ENCODE measurements around the gene DDX1. TPM values are rescaled to one million over a fixed set of nuclear protein-coding genes. Genes with fewer than 3 reads are reported as not detected.

DDX1 gene
- total RNA-seq, 2 experiments from 2014 or later: 42.7 to 91.8 TPM

DNA sequence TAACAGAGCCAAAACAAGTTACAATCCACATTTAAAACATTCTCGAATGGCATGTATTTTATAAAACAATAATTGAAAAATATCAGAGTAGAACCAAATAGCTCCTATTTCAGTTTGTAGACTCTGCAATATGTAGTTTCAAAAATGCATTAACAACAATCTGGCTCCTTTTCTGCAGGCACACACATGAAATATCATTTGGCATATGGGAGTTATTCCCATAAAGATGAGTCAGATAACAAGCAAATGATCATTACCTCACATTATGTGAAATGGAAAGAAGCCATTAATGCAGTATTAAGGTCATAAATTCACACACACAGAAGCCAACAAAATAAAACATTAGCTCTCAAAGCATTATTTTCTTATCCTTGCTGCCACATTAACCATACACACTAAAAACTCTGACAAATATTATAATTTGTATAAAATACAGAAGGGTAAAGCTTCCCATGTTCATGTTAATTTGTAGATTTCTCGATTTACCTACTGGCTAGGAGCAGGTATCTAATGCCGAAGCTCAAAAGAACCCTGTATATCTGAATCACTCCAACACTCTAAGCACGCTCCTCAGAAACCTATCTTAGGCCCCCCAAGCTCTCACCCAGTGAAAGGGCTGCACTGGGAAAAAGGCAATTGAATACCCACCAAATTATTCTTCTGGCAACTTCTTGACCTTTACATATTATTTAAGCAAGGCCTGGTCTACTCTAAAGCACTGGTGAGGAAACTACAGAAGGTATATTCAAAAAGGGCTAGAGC, 44.4 kb upstream of the DDX1 start:
- no TSS peak for BruUV-seq (replicated peaks)
- no peak overlapping the region for H3K4me3 ChIP-seq (ENCODE audit: low read depth, low read length, poor library complexity, severe bottlenecking)
- no peak for DNase-seq (ENCODE audit: low spot score)
- H3K9me2 ChIP-seq (ENCODE audit: insufficient read depth, low read length): no peaks in the 10 kb centered on the region
- ChIA-PET CTCF (ENCODE audit: unreplicated experiment) (no interaction called here), POLR2A (interaction anchor here (0.5 kb wide), 1 partner anchor 26 kb away, joined by 3 read pairs; no protein-coding TSS in a partner anchor)
- no peaks in the 10 kb centered on the region for H3K9me3 ChIP-seq (ENCODE audit: low read length)
- intact Hi-C loops (cut with micrococcal nuclease; ENCODE audit: unreplicated experiment): no loop called here
- H3K79me2 ChIP-seq (ENCODE audit: insufficient read depth, low read depth, low read length): no peaks in the 10 kb centered on the region
- no peak for TF ChIP-seq EZH2phosphoT487 (IDR thresholded peaks at IDR 0.05; ENCODE audit: borderline replicate concordance, low read depth, low read length)
- TF ChIP-seq, protein P1, sequence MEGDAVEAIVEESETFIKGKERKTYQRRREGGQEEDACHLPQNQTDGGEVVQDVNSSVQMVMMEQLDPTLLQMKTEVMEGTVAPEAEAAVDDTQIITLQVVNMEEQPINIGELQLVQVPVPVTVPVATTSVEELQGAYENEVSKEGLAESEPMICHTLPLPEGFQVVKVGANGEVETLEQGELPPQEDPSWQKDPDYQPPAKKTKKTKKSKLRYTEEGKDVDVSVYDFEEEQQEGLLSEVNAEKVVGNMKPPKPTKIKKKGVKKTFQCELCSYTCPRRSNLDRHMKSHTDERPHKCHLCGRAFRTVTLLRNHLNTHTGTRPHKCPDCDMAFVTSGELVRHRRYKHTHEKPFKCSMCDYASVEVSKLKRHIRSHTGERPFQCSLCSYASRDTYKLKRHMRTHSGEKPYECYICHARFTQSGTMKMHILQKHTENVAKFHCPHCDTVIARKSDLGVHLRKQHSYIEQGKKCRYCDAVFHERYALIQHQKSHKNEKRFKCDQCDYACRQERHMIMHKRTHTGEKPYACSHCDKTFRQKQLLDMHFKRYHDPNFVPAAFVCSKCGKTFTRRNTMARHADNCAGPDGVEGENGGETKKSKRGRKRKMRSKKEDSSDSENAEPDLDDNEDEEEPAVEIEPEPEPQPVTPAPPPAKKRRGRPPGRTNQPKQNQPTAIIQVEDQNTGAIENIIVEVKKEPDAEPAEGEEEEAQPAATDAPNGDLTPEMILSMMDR (conservative IDR thresholded peaks at IDR 0.05; ENCODE audit: low read length): no peak
- H3K4me2 ChIP-seq (ENCODE audit: low read length): no peak overlapping the region
- H3K4me1 ChIP-seq (ENCODE audit: insufficient read depth, low read length, poor library complexity, severe bottlenecking): no peaks in the 10 kb centered on the region
- H2AFZ ChIP-seq (ENCODE audit: low read length): no peak overlapping the region
- H4K20me1 ChIP-seq (ENCODE audit: insufficient read depth, low read length): no peaks in the 10 kb centered on the region
- peaks cover 11% of the 10 kb centered on the region; the same call in 1 of the 2 replicates for H3K36me3 ChIP-seq (ENCODE audit: insufficient read depth, low read length)
- no peak overlapping the region for H3K27ac ChIP-seq (ENCODE audit: low read depth, low read length, poor library complexity, severe bottlenecking)

DNA sequence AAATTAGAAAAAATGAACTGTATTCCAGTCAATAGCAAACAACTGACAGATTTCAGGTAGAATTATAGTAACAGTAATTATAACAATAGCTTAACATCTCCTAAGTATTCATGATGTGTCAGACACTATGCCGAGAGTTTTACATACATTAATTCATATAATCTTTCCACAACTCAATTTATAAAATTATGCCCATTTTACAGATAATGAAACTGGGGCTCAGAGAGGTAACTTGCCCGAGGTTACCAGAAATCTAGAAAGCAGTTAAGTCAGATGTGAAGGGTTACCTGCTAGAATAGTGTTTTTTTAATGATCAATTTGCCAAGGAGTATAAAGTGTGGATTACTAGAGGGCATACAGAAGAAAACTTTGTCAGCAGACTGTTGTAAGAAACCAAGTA, 42.7 kb upstream of the DDX1 start:
- Histone ChIP-seq H3K27ac (ENCODE audit: low read depth, low read length, poor library complexity, severe bottlenecking) (no peak overlapping the region), H4K20me1 (ENCODE audit: insufficient read depth, low read length) (no peaks in the 10 kb centered on the region), H3K4me1 (ENCODE audit: insufficient read depth, low read length, poor library complexity, severe bottlenecking) (no peaks in the 10 kb centered on the region), H3K79me2 (ENCODE audit: insufficient read depth, low read depth, low read length) (no peaks in the 10 kb centered on the region), H3K4me2 (ENCODE audit: low read length) (no peak overlapping the region), H3K36me3 (ENCODE audit: insufficient read depth, low read length) (peaks cover 19% of the 10 kb centered on the region; the same call in 1 of the 2 replicates), H3K9me3 (ENCODE audit: low read length) (no peaks in the 10 kb centered on the region), H2AFZ (ENCODE audit: low read length) (no peak overlapping the region), H3K9me2 (ENCODE audit: insufficient read depth, low read length) (no peaks in the 10 kb centered on the region), H3K4me3 (ENCODE audit: low read depth, low read length, poor library complexity, severe bottlenecking) (no peak overlapping the region)
- no peak for TF ChIP-seq EZH2phosphoT487 (IDR thresholded peaks at IDR 0.05; ENCODE audit: borderline replicate concordance, low read depth, low read length)
- TF ChIP-seq, protein P1 (conservative IDR thresholded peaks at IDR 0.05; ENCODE audit: low read length): no peak
- intact Hi-C loops (cut with micrococcal nuclease; ENCODE audit: unreplicated experiment): no loop called here
- ChIA-PET POLR2A (interaction anchor here (0.6 kb wide), 2 partner anchors 10 to 443 kb away, joined by 3 read pairs; no protein-coding TSS in a partner anchor), CTCF (ENCODE audit: unreplicated experiment) (no interaction called here)
- no peak for DNase-seq (ENCODE audit: low spot score)
- no TSS peak for BruUV-seq (replicated peaks)

DNA sequence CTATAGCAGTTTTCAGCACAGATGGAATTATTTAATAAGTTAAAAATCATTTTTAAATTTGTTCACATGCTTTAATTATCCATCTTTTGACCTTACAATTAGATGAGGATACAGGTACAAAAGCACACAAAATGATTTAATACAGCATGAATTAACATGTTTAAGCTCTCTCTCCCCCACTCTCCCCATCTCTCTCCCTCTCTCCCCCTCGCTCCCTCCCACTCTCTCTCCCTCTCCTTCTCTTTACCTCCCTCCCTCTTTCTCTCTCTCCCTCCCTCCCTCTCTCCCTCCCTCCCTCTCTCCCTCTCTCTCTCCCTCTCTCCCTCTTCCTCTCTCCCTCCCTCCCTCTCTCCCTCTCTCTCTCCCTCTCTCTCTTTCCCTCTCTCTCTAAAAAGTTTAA, 38.1 kb upstream of the DDX1 start:
- CTCF ChIA-PET (ENCODE audit: unreplicated experiment): no interaction called here
- no TSS peak for BruUV-seq (replicated peaks)
- no peaks in the 10 kb centered on the region for H3K79me2 ChIP-seq (ENCODE audit: insufficient read depth, low read depth, low read length)

More for the DNA sequence above, 38.1 kb upstream of the DDX1 start:
- Histone ChIP-seq H3K4me1 (ENCODE audit: insufficient read depth, low read length, poor library complexity, severe bottlenecking) (no peaks in the 10 kb centered on the region), H3K4me2 (ENCODE audit: low read length) (no peak overlapping the region), H3K27ac (ENCODE audit: low read depth, low read length, poor library complexity, severe bottlenecking) (no peak overlapping the region), H4K20me1 (ENCODE audit: insufficient read depth, low read length) (no peaks in the 10 kb centered on the region), H3K4me3 (ENCODE audit: low read depth, low read length, poor library complexity, severe bottlenecking) (no peak overlapping the region), H3K36me3 (ENCODE audit: insufficient read depth, low read length) (peaks cover 15% of the 10 kb centered on the region; the same call in 1 of the 2 replicates), H2AFZ (ENCODE audit: low read length) (no peak overlapping the region), H3K9me3 (ENCODE audit: low read length) (no peaks in the 10 kb centered on the region), H3K9me2 (ENCODE audit: insufficient read depth, low read length) (no peaks in the 10 kb centered on the region)
- intact Hi-C loops (cut with micrococcal nuclease; ENCODE audit: unreplicated experiment): no loop called here
- DNase-seq (ENCODE audit: low spot score): no peak
- POLR2A ChIA-PET: interaction anchor here (1.3 to 1.7 kb wide), 2 partner anchors 15 to 124 kb away, joined by 3 to 8 read pairs; no protein-coding TSS in a partner anchor
- TF ChIP-seq, protein P1 (conservative IDR thresholded peaks at IDR 0.05; ENCODE audit: low read length): no peak
- no peak for TF ChIP-seq EZH2phosphoT487 (IDR thresholded peaks at IDR 0.05; ENCODE audit: borderline replicate concordance, low read depth, low read length)
